Thyroid gland (tissue), 4 donors: ENCODE measurements around the gene PDF. TPM values are rescaled to one million over a fixed set of nuclear protein-coding genes. Genes with fewer than 3 reads are reported as not detected.

Experiments
- DNase-seq, 2 donors: peaks; one replicate each; pipeline ENCODE4 v3.0.0-alpha.2; 2019
- H3K27ac ChIP-seq, 3 donors: fragments of 200-600 bp; sonication (generic); 1 replicate in 2 of 3; 2 replicates in 1 of 3; pipeline ENCODE4 v1.5.1; 2016 to 2019; ENCODE audit warnings: mild to moderate bottlenecking in 1 of 3, moderate library complexity in 1 of 3
- H3K27me3 ChIP-seq: fragments of 200-600 bp; sonication (generic); one replicate; pipeline ENCODE4 v1.5.1; 2019
- H3K36me3 ChIP-seq, 2 donors: fragments of 200-600 bp; sonication (generic); one replicate each; pipeline ENCODE4 v1.5.1; 2016 to 2019
- H3K4me1 ChIP-seq, 2 donors: fragments of 200-600 bp; sonication (generic); one replicate each; pipeline ENCODE4 v1.5.1; 2017 to 2019
- H3K4me3 ChIP-seq, 3 donors: fragments of 200-600 bp; sonication (generic); replicated peaks in 1 of 3; 1 replicate in 2 of 3; 2 replicates in 1 of 3; pipeline ENCODE4 v1.5.1; 2016; ENCODE audit warnings: mild to moderate bottlenecking in 1 of 3
- H3K9me3 ChIP-seq: fragments of 200-600 bp; sonication (generic); one replicate; pipeline ENCODE4 v1.5.1; 2017
- POLR2A ChIP-seq, 2 donors: fragments of 450-650 bp; IDR thresholded peaks; one replicate each; pipeline ENCODE4 v1.6.1; 2017; ENCODE audit warnings: antibody characterized with exemption in 2 of 2, mild to moderate bottlenecking in 2 of 2, moderate library complexity in 1 of 2
- WGBS, 2 donors: methylation state at CpG; one replicate each; pipeline ENCODE4 v1.1.5; 2017; 5-methylcytosine and 5-hydroxymethylcytosine counted together
- intact Hi-C: fragments of 100-400 bp; cut with DNase I; formaldehyde crosslinking; loops from one replicate; pipeline ENCODE4 v1.15.1; 2023
- total RNA-seq, 4 donors: library from RNA; depleted of rRNA; stranded (reverse); fragments of >200 nt; gene quantifications; one replicate each; pipeline ENCODE4 v1.2.3, GENCODE V29; 2016
- TF ChIP-seq, protein P1 (sequence below), 6 experiments: fragments of 200-600 bp in 3 of 6; fragments of 450-650 bp in 3 of 6; sonication (generic) in 3 of 6; IDR thresholded peaks; one replicate each; pipeline ENCODE4 v1.5.1; 2016 to 2019; ENCODE audit warnings: antibody characterized with exemption in 6 of 6, mild to moderate bottlenecking in 2 of 6, inconsistent platforms in 1 of 6, moderate library complexity in 1 of 6

Gene PDF
- total RNA-seq, 4 donors from 2014 or later: 35.2 to 57.0 (median 51.0) TPM

- Histone ChIP-seq H3K4me3 (no peak overlapping the region), H3K27me3 (no peaks in the 10 kb centered on the region), H3K36me3 (peaks cover 82 to 85% of the 10 kb centered on the region in 2 donors), H3K9me3 (no peaks in the 10 kb centered on the region), H3K4me1 (peaks cover 6 to 24% of the 10 kb centered on the region in 2 donors), H3K27ac (no peak overlapping the region)
- no peak for DNase-seq
- no peak for TF ChIP-seq POLR2A (IDR thresholded peaks at IDR 0.05)
- TF ChIP-seq, protein P1, sequence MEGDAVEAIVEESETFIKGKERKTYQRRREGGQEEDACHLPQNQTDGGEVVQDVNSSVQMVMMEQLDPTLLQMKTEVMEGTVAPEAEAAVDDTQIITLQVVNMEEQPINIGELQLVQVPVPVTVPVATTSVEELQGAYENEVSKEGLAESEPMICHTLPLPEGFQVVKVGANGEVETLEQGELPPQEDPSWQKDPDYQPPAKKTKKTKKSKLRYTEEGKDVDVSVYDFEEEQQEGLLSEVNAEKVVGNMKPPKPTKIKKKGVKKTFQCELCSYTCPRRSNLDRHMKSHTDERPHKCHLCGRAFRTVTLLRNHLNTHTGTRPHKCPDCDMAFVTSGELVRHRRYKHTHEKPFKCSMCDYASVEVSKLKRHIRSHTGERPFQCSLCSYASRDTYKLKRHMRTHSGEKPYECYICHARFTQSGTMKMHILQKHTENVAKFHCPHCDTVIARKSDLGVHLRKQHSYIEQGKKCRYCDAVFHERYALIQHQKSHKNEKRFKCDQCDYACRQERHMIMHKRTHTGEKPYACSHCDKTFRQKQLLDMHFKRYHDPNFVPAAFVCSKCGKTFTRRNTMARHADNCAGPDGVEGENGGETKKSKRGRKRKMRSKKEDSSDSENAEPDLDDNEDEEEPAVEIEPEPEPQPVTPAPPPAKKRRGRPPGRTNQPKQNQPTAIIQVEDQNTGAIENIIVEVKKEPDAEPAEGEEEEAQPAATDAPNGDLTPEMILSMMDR (IDR thresholded peaks at IDR 0.05): no peak
- intact Hi-C loops: no loop called here
- 95 to 98% methylated on average over 20 to 22 of the region's 22 CpGs for WGBS, 2 donors
These were observed 9.3 kb downstream of the PDF start for GRCh38 chr16:69321080-69321479.

GRCh38 chr16:69320740-69321073, 9.7 kb downstream of the PDF start:
- Histone ChIP-seq H3K27ac (no peak overlapping the region), H3K4me3 (no peak overlapping the region), H3K36me3 (peaks cover 83 to 86% of the 10 kb centered on the region in 2 donors), H3K4me1 (peaks cover 3 to 21% of the 10 kb centered on the region in 2 donors), H3K9me3 (no peaks in the 10 kb centered on the region), H3K27me3 (no peaks in the 10 kb centered on the region)
- no peak for DNase-seq
- TF ChIP-seq POLR2A (IDR thresholded peaks at IDR 0.05): no peak
- TF ChIP-seq, protein P1 (IDR thresholded peaks at IDR 0.05): no peak
- intact Hi-C loops: no loop called here
- WGBS, 2 donors: 93% methylated on average over 12 to 13 of the region's 13 CpGs

- no peak overlapping the region for H3K27ac ChIP-seq
These were observed 10.3 kb downstream of the PDF start for GRCh38 chr16:69319826-69320739.

GRCh38 chr16:69319381-69319780, 11.0 kb downstream of the PDF start:
- Histone ChIP-seq H3K4me1 (peaks cover 0 to 7% of the 10 kb centered on the region in 2 donors), H3K4me3 (no peak overlapping the region), H3K36me3 (peaks cover 73 to 82% of the 10 kb centered on the region in 2 donors), H3K27me3 (no peaks in the 10 kb centered on the region), H3K27ac (no peak overlapping the region), H3K9me3 (no peaks in the 10 kb centered on the region)
- no peak for DNase-seq
- intact Hi-C loops: no loop called here
- WGBS, 2 donors: 91 to 93% methylated on average over 9 of the region's 9 CpGs
- TF ChIP-seq, protein P1 (IDR thresholded peaks at IDR 0.05): no peak
- TF ChIP-seq POLR2A (IDR thresholded peaks at IDR 0.05): no peak

More at GRCh38 chr16:69319826-69320739, 10.3 kb downstream of the PDF start:
- no peaks in the 10 kb centered on the region for H3K9me3 ChIP-seq
- peaks cover 0 to 14% of the 10 kb centered on the region in 2 donors for H3K4me1 ChIP-seq
- no peak for DNase-seq
- TF ChIP-seq, protein P1 (IDR thresholded peaks at IDR 0.05): no peak
- TF ChIP-seq POLR2A (IDR thresholded peaks at IDR 0.05): no peak
- peaks cover 79 to 80% of the 10 kb centered on the region in 2 donors for H3K36me3 ChIP-seq
- H3K27me3 ChIP-seq: no peaks in the 10 kb centered on the region
- 95% methylated on average over 23 to 27 of the region's 30 CpGs for WGBS, 2 donors
- intact Hi-C loops: no loop called here
- H3K4me3 ChIP-seq: no peak overlapping the region

DNA sequence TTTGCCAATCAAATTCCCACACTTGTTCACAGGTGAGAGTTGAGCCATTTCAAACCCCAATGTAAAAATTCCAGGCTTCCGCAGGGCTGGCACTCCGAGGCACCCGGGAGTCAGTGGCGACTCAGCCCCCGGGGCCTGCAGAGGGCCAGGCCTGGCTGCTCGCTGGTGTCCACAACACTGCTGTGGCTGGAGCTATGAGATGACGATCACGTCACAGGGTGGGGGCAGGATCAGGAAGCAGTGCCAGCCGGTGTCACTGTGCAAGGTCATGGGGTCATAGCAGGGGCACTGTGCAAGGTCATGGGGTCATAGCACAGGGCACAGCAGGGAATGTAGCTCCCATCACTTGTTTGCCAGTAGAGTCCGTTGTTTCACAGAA, 11.5 kb downstream of the PDF start:
- H3K36me3 ChIP-seq: peaks cover 73 to 80% of the 10 kb centered on the region in 2 donors
- H3K9me3 ChIP-seq: no peaks in the 10 kb centered on the region
- 86 to 89% methylated on average over 7 to 9 of the region's 10 CpGs for WGBS, 2 donors
- no peak overlapping the region for H3K27ac ChIP-seq
- no peak overlapping the region for H3K4me3 ChIP-seq
- H3K4me1 ChIP-seq: peaks cover 0 to 3% of the 10 kb centered on the region in 2 donors
- DNase-seq: no peak
- no peaks in the 10 kb centered on the region for H3K27me3 ChIP-seq
- no peak for TF ChIP-seq POLR2A (IDR thresholded peaks at IDR 0.05)
- TF ChIP-seq, protein P1 (IDR thresholded peaks at IDR 0.05): no peak
- intact Hi-C loops: no loop called here
